ENCODE data around the gene PDIA6.
"Not testable (repeated sequence)": the region's sequence is repeated elsewhere in the genome, so short reads cannot be mapped to it uniquely, and the experiment has no call there.

Gene PDIA6

GRCh38 chr2:10832203-10832936, 19.8 kb upstream of the PDIA6 start:
- DNase-seq: peak; percentile 97

DNA sequence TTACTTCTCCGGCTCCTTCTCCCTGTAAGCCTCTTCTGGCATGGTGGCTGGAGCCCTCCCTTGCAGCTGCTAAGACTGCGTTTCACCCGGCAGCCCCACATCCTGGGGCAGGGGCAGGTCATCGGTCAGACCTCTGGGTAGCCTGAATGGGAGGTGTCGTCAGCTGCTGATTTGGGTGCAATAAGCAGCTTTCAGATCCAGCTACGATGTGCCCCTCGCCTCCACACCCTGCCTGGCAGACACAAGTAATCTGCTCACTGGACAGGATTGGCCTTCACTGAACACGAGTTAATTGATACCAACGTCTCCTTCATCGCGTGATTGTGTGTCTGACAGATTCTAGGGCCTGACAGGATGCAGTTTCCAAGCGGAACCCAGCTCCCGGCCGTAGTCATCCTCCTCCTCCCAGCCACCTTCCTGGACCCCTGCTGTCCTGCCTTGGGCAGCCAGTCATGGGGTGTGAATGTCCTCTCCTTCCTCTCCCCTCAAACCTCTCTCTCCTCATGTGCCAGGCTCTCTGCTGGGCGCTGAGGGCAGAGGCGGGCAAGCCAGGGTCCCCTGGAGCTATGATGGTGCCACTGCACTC, 18.9 kb upstream of the PDIA6 start:
- no peak for DNase-seq

- DNase-seq: no peak
These were observed 18.2 kb upstream of the PDIA6 start for GRCh38 chr2:10830641-10831399.

- DNase-seq: no peak
These were observed 17.6 kb upstream of the PDIA6 start for GRCh38 chr2:10830203-10830602.

GRCh38 chr2:10829299-10829698, 16.7 kb upstream of the PDIA6 start:
- DNase-seq: no peak

- DNase-seq: no peak
These were observed 15.8 kb upstream of the PDIA6 start for GRCh38 chr2:10828346-10828745.

DNA sequence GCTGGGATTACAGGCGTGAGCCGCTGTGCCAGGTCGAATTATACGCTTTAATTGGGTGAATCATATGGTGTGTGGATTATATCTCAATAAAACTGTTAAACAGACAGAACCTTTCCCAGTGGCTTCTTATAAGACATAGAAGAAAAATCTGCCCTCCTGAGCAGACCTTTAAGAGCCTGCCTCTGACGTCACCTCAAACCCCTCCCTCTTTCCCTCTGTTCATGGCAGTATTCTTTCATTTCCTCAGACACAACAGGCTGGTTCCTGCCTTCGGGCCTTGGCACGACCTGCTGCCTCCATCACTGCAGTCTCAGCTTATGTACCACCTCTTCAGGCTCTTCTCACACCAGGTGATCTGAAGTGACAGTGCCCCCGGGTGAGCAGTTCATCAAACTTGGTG, 14.0 kb upstream of the PDIA6 start:
- DNase-seq: no peak

DNA sequence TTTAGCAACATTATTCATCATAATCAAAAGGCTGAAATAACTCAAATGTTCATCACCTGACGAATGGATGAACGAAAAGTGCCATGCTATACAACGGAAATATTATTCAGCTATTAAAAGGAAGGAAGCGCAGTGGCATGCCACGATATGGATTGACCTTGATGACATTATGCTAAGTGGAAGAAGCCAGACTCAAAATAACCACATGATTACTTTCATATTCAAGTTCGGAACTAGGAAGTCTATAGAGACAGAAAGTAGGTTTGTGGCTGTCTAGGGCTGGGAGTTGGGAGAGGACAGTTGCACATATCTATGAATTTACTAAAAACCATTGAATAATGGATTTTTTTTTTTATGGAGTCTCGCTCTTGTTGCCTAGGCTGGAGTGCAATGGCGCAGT, 13.4 kb upstream of the PDIA6 start:
- no peak for DNase-seq

DNA sequence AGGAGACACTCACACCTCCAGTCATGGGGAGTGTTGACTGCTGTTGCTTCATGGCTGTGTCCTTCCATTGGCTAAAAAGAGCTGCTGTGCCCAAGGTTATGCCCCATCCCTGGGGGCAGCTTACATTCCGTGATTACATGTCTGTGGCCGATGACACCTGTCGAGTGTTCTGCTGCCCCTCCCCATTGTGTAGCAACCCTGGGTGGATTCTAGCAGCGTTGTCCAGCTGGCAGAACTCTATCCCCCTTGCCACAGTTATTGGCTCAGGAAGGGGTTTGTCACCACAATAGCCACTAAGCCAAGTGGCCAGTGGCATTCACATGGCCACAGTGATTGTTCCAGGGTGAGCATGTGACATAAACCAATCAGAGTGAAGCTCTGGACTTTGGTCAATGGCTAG, 11.6 kb upstream of the PDIA6 start:
- DNase-seq: no peak

DNA sequence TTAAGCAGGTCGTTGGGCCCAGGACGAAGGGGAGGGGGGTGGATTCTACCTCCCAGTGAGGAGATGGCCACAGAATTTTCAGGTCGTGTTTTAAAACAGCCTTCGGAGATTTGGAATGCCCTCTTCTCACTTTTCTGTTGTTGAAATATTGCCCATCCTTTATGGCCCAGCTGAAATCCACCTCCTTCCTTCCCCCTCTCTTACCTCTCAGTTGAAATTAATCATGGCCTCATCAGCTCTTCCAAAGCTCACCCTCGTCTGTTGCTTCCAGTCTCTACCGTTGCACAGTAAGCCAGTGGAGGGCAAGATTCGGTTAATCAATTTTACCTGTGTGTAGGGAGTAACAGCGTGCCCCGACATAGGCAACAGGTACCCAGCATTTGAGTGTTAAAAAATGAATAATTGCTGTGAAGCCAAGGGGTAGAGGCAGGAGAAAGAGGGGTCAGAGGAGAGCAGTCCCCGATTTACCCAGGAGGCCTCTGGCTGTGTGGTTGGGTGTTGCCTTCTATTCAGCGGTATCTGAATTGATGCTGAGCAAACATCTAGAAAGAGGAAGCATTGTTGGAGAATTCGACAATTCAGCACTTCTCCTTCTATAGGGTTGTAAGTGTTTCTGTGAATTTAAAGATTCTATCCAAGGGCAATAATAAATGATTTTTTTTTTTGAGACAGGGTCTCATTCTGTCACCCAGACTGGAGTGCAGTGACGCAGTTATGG, 8.6 kb upstream of the PDIA6 start:
- no peak for DNase-seq

DNA sequence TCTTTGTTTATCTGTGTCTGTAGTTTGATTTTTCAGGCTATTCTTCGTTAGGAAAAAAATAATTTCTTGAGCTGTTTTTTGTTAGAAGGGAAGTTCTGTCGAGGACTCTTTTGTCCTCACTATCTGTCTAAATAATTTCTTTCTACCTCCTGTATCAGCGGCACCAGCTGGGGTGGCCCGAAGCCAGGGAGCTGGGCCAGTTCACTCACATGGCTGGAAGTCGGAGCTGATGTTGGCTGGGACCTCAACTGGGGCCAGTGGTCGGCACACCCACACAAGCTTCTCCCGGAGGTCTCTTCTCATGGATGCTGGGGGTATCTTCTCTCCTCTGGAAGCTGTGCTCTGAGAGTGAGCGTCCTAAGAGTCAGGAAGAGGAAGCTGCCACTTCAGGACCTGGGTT, 8.0 kb upstream of the PDIA6 start:
- no peak for DNase-seq

DNA sequence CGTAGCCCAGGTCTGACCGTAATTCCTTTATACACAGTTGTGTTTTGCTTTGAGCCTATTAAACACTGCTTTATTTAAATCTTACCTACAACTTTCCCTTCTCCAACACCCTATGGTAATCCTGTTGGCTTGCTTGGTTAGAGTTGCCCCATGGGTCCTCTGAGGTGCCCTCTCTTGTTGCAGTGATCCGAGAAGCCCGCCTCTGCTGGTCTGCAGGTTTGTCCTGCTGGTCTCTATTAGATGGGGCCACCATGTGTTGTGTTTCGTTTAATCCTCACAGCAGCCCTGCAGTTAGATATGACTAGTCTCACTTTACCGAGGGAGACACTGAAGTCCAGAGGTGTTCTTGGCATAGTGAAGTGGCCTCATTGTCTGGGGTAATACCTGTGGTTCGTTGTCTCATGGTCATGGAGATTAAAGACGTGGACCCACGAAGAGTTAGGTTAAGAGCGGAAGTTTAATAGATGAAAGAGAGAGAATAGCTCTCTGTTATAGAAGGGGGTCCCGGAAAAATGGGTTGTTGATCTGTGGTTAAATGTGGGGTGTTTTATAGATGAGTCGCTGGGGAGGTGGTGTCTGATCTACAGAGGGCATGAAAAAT, 7.2 kb upstream of the PDIA6 start:
- no peak for DNase-seq

DNA sequence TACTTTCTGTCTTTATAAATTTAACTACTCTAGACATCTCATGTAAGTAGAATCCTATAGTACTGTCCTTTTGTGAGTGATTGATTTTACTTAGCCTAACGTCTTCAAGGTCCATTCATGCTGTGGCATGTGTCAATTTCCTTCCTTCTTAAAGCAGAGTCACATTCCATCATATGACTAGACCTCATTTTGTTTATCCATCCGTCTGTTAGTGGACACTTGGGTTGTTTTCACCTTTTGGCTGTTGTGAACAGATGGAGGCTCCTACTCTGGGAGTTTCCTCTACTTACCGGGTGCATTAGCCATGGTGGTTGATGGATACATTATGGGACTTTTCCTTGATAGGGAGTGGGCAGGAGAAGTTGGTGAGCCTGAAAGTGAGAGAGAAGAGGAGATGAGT, 6.4 kb upstream of the PDIA6 start:
- no peak for DNase-seq

DNA sequence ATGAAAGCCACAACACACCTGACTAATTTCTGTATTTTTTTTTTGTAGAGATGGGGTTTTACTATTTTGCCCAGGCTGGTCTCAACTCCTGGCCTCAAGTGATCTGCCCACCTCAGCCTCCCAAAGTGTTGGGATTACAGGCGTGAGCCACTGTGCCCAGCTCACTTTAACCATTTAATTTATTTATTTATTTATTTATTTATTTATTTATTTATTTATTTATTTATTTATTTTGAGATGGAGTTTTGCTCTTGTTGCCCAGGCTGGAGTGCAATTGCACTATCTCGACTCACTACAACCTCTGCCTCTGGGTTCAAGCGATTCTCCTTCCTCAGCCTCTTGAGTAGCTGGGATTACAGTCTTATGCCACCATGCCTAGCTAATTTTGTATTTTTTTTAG, 5.7 kb upstream of the PDIA6 start:
- not testable (repeated sequence) for DNase-seq

DNA sequence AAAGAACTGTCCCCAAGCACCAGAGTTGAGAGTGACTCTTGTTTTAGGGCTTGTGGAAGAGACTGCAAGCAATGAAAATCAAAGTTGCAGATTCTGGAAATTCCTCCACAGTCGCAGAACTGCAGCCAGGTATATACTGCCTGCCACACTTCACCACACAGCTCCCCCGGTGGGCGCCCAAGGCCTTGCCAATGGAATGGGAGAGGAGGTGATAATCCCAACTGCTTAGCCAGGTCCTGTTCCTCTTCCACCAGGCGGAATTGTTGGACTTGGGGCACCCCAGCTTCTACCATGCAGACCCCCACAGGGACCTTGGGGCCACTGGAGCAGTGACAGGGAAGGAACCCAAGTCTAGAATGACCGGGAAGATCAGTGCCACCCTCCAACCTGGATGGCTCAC, 4.8 kb upstream of the PDIA6 start:
- no peak for DNase-seq

DNA sequence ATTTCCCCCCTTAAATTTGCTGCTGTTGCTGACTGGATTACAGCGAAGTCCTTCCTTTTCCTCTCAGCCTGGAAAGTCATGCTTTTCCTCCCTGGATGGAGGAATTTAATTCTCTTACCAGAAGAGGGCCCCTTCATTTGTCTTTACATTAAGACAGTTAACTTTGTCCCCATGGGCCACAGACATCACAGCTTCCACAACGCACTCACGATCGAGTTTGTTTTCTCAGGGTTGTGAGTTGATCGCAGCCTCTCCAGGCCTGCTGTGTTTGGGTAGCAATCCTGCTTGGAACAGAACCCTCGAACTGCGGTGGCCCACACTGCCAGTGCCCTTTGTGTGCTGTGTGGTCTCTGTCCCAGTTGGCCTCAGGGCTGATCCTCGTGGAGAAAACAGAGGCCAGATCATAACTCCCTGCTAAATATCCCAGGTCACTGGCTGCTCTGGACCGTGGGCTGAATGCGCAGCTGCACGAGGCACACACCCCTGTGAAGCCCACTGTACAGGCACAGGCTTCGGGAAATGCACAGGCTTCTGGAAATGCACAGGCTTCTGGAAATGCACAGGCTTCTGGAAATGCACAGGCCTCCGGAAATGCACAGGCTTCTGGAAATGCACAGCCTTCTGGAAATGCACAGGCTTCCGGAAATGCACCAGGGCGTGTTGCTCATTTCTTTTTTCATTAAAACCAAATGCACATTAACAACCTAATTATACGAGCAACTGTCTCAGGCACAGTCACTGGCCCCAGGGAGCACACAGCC, 2.2 kb upstream of the PDIA6 start:
- DNase-seq: no peak

DNA sequence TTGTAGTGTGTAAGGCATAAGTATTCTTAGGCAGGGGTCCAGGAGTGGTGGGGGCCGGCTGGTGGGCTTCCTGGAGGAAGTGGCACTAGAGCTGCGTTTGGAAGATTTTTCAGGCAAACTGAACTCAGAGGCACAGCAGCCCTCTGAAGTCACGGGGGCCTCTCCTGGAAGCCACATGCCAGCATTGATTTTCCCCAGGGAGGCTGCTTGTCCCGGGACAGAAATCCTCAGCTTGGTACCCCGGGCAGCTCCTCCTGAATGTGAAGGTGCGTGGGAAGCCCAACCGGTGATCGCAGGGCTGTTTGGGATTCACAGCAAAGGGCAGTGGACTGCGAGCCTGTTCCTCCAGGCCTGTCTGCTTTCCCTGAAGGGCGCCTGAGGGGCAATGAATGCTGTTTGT, 1.6 kb upstream of the PDIA6 start:
- no peak for DNase-seq

GRCh38 chr2:10813163-10814138, 866 bp upstream of the PDIA6 start:
- peak; percentile 61 for DNase-seq

GRCh38 chr2:10811517-10811916, 1.1 kb downstream of the PDIA6 start:
- no peak for DNase-seq

- DNase-seq: no peak
These were observed 2.1 kb downstream of the PDIA6 start for GRCh38 chr2:10810202-10811161.
